ENCODE data around the gene ZDHHC24.

DNA sequence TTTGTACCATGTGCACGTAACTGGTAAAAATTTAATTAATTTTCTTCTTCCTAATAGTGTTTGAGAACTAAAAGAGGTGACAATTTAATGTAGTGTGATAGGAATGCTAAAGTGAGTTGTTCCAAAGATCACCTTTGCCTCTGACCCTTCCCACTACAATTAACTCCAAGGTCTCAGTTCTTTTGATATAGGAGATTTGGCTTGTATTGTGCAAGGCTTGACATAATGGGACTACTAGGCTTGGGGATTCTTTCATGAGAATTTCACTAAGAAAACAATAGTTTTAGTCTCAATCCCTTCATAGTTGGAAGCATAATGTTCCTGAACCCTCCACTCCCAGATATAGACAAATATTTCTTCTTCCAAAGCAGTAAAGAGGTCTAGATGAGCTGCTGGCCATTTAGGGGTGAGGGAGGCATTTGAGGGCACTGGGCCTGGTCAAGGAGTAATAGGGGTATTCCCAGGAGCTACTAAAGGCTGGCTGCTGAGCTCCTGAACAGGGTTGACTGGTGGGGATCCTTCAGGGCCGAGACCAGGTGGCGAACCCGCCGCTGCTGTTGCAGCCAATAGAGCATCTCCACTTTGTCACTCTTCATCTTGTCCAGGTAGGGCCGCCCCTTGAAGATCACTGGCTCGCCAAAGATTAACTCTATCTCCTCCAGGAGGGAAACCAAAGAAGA lies 44.3 kb upstream of the ZDHHC24 start:
- TF ChIP-seq POLR2A (IDR thresholded peaks at IDR 0.05) = no peak
- TF ChIP-seq CTCF (IDR thresholded peaks at IDR 0.05) = no peak
